Cardiac fibroblast (primary cell): Measurements from ENCODE around the gene DPP6.
A peak's percentile ranks its signal among the peaks of the same experiment; 100 is the strongest.

Source experiments
- DNase-seq, 2 donors: peaks; one replicate each; pipeline versions ENCODE4 v3.0.0 to v3.0.0-alpha.2; 2010; ENCODE audit warnings: low read depth in 2 of 2
- H3K4me3 ChIP-seq, 2 donors: replicated peaks in 1 of 2; 1 replicate in 1 of 2; 2 replicates in 1 of 2; pipeline ENCODE4 v1.5.1; 2011; ENCODE audit warnings: low read depth in 2 of 2, low read length in 2 of 2, mild to moderate bottlenecking in 2 of 2, moderate library complexity in 1 of 2
- TF ChIP-seq, protein P1 (sequence below): IDR thresholded peaks from one replicate; pipeline ENCODE4 v1.5.1; 2011; ENCODE audit warnings: low read depth, mild to moderate bottlenecking, low read length, inconsistent platforms

Gene DPP6

GRCh38 chr7:154484406-154484805 is 432.2 kb downstream of the DPP6 start:
- TF ChIP-seq, protein P1, sequence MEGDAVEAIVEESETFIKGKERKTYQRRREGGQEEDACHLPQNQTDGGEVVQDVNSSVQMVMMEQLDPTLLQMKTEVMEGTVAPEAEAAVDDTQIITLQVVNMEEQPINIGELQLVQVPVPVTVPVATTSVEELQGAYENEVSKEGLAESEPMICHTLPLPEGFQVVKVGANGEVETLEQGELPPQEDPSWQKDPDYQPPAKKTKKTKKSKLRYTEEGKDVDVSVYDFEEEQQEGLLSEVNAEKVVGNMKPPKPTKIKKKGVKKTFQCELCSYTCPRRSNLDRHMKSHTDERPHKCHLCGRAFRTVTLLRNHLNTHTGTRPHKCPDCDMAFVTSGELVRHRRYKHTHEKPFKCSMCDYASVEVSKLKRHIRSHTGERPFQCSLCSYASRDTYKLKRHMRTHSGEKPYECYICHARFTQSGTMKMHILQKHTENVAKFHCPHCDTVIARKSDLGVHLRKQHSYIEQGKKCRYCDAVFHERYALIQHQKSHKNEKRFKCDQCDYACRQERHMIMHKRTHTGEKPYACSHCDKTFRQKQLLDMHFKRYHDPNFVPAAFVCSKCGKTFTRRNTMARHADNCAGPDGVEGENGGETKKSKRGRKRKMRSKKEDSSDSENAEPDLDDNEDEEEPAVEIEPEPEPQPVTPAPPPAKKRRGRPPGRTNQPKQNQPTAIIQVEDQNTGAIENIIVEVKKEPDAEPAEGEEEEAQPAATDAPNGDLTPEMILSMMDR, result no peak
- H3K4me3 ChIP-seq, result no peak overlapping the region
- DNase-seq, result no peak

DNA sequence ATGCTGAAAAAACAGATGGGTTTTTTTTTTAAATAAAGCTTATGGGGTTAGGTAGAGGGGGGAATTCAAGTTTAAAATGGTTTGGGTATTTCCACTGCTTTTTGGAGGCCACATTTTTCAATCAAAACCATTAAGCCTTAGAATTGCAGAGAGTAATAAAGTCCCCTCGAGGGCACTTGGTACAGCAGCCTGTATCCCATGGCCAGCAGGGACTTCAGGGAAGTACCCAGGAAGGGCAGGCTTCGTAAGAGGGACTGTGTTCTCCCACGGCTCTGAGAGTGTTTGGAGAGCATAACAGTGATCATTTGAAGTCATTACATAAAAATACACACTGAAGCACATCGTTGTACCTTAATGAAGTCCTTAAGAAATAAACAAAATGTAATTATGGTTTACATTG is 432.7 kb downstream of the DPP6 start:
- no peak overlapping the region for H3K4me3 ChIP-seq
- TF ChIP-seq, protein P1, result no peak
- DNase-seq, result no peak

GRCh38 chr7:154489897-154490296 is 437.7 kb downstream of the DPP6 start:
- DNase-seq, result no peak
- H3K4me3 ChIP-seq, result no peak overlapping the region
- TF ChIP-seq, protein P1, result no peak

DNA sequence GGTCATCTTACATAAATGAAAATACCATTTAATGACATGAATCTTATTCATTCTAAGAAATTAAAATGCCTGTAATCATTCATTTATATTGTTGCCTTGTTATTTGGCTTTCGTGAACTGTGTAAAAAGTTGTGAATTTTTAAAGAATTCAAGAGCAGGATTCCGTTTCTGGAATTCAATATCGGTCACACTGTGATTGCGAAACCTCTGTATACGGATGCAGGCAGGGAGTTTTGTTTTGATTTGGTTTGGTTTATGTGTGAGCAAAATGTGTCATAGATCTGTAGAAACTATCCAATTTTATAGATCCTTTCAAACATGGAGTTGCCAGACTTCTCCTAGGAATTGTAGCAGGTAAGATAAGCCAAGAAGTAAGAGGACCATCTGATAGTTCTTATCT is 441.4 kb downstream of the DPP6 start:
- DNase-seq, result no peak
- TF ChIP-seq, protein P1, result no peak
- H3K4me3 ChIP-seq, result no peak overlapping the region

- DNase-seq, result no peak
- TF ChIP-seq, protein P1, result no peak
These were observed 445.6 kb downstream of the DPP6 start for GRCh38 chr7:154497751-154498150.

DNA sequence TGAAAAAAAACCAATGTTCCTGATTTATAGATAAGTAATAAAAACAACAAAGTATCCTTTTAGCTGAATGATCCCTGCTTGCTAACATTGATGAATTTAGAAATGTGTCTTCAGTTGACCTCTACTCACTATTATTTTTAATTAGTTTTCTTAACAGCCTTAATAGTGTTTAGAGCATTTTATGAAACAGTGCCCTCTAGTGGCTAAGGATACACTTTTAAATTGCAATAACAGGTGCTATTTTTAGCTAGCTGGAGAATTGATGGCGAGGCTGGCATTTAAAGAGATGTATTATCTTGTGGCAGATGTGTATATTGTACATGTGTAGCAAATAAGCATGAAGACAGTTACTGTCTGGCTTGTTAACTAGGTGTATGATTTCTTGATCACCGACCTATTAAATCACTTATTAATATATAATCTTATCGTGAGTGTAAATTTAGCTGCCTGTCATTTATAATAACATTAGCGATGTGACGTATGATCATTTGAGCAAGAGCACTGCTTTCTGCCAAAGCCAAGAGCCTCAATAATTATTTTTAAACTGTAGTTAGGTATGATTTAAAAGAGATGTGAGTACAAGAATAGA is 451.9 kb downstream of the DPP6 start:
- peak; percentile 33 to 59 for DNase-seq
- TF ChIP-seq, protein P1, result peak; percentile 48
- no peak overlapping the region for H3K4me3 ChIP-seq

More at GRCh38 chr7:154497751-154498150, 445.6 kb downstream of the DPP6 start:
- no peak overlapping the region for H3K4me3 ChIP-seq

DNA sequence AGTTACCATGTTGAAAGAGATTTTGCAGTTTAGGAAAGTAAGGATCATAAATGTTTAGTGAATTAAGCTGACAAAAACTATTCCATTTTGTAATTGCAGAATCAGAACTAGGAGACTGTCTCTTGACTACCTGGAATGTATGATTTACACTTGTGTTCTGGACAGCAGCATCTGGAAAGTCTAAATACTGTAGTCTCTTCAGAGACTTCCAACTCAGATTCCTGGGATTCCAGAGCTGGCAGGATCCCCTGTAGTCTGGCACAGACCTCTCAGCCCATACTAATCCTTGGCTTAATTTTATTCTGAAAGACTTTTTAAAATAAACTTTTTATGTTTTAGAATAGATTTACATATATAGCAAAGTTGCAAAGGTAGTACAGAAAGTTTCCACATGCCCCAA is 452.7 kb downstream of the DPP6 start:
- DNase-seq, result no peak

More for the DNA sequence above, 452.7 kb downstream of the DPP6 start:
- TF ChIP-seq, protein P1, result no peak
- no peak overlapping the region for H3K4me3 ChIP-seq
